NB4 (cell line): ENCODE data around the gene MOB2.

Experiments used
- DNase-seq: peaks from one replicate; pipeline ENCODE4 v3.0.0; 2010; ENCODE audit warnings: low read depth
- H3K4me3 ChIP-seq: one replicate; pipeline ENCODE4 v1.5.1; 2011; ENCODE audit warnings: mild to moderate bottlenecking, low read depth, low read length, moderate library complexity
- MYC ChIP-seq: IDR thresholded peaks from 2 replicates; pipeline ENCODE4 v1.6.1; 2011; ENCODE audit warnings: low read depth, low read length
- POLR2A ChIP-seq: IDR thresholded peaks from 2 replicates; pipeline ENCODE4 v1.6.1; 2011; ENCODE audit warnings: mild to moderate bottlenecking; ENCODE audit not compliant: insufficient read length; ENCODE audit errors: extremely low read depth
- TF ChIP-seq, protein P1 (sequence below): IDR thresholded peaks from 2 replicates; pipeline ENCODE4 v1.6.1; 2011; ENCODE audit warnings: low read depth, low read length
- TF ChIP-seq, protein P2 (sequence below): IDR thresholded peaks from one replicate; pipeline ENCODE4 v1.5.1; 2012; ENCODE audit warnings: low read depth, low read length

Gene MOB2

GRCh38 chr11:1508986-1509385 lies 22.4 kb upstream of the MOB2 start:
- H3K4me3 ChIP-seq = no peak overlapping the region
- TF ChIP-seq POLR2A = no peak
- TF ChIP-seq, protein P1, sequence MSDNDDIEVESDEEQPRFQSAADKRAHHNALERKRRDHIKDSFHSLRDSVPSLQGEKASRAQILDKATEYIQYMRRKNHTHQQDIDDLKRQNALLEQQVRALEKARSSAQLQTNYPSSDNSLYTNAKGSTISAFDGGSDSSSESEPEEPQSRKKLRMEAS = no peak
- no peak for DNase-seq

DNA sequence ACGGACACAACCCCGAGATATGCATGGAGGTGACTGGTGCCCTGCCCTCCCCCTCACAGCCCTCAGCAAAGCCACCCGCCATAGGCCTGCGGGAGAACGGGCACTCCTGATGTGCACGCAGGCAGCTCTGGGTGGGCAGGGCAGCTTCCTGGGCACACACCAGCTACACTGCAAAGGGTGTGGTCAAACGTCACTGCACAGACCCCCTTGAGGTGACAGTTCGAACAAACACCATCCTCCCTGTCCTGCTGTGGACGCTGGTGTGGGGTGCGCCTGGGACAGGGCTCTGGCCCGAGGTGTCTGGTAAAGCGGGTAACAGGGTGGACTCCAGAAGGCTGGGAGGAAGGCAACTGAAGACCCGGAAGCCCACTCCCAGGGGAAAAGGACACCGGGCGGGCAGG lies 21.9 kb upstream of the MOB2 start:
- no peak for DNase-seq
- H3K4me3 ChIP-seq = no peak overlapping the region
- TF ChIP-seq, protein P2, sequence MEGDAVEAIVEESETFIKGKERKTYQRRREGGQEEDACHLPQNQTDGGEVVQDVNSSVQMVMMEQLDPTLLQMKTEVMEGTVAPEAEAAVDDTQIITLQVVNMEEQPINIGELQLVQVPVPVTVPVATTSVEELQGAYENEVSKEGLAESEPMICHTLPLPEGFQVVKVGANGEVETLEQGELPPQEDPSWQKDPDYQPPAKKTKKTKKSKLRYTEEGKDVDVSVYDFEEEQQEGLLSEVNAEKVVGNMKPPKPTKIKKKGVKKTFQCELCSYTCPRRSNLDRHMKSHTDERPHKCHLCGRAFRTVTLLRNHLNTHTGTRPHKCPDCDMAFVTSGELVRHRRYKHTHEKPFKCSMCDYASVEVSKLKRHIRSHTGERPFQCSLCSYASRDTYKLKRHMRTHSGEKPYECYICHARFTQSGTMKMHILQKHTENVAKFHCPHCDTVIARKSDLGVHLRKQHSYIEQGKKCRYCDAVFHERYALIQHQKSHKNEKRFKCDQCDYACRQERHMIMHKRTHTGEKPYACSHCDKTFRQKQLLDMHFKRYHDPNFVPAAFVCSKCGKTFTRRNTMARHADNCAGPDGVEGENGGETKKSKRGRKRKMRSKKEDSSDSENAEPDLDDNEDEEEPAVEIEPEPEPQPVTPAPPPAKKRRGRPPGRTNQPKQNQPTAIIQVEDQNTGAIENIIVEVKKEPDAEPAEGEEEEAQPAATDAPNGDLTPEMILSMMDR = no peak
- TF ChIP-seq, protein P1 = no peak
- TF ChIP-seq MYC (no peak), POLR2A (no peak)

DNA sequence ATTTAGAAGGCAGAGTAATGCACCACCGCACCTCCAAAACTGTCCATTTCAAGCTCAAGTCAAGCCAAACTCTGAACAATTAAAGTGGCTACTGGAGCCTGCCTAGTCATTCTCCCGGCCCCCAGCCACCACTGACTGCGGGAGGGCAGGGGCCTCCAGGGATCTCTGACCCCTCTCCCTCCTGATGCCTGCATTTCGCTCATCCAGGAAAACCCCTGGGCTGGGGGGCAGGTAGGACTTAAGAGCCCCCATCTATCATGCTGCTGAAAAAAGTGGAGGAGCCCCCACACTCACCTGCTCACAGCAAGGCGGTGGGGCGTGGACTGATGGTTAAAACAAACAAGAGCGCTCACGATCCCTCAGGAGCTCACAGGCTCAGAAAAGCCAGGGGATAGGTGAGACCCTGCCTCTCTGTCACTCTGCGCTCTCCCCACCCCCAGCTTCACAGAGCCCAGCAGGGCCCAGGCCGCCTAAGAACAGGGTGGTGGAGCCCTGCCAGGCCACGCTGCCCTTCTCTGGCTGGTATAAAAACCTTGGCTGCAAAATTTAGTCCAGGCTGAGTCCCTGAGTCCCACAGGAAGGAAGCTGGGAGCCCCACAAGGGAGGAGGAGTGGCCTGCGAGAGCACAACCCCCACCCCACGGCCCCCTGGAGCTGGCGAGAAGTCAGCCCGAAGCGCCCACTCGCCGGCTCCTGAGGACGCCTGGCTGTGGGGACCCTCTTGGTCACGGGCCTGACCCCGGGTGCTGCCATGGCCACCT lies 21.0 kb upstream of the MOB2 start:
- no peak for DNase-seq
- TF ChIP-seq, protein P1 = no peak
- no peak for TF ChIP-seq MYC
- TF ChIP-seq, protein P2 = no peak
- no peak for TF ChIP-seq POLR2A
- H3K4me3 ChIP-seq = no peak overlapping the region

DNA sequence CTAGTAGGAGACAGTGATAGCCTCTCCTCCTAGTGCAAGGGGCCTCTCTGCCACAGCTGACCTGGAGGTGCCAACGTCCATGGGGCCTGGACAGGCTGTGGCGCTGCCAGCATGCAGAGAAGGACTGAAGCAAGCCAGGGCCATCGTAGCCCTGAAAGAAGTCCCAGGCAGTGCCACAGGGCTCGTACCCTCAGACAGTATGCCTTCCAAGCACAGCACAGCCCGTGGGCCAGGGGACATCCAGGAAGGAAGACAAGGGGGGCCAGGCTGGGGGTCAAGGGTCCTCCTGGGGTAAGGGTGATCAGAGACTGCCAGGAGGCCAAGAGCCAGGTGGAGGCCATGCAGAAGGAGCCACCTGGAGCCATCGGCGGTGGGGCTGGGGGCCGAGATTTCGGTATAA lies 20.4 kb upstream of the MOB2 start:
- DNase-seq = no peak
- no peak for TF ChIP-seq POLR2A
- TF ChIP-seq, protein P2 = no peak
- H3K4me3 ChIP-seq = no peak overlapping the region

GRCh38 chr11:1505480-1505879 lies 18.9 kb upstream of the MOB2 start:
- DNase-seq = no peak

GRCh38 chr11:1504581-1505290 lies 18.2 kb upstream of the MOB2 start:
- no peak for DNase-seq
- no peak overlapping the region for H3K4me3 ChIP-seq
- TF ChIP-seq MYC = no peak
- TF ChIP-seq, protein P2 = no peak
- TF ChIP-seq, protein P1 = no peak
- no peak for TF ChIP-seq POLR2A

More at GRCh38 chr11:1505480-1505879, 18.9 kb upstream of the MOB2 start:
- no peak overlapping the region for H3K4me3 ChIP-seq
- TF ChIP-seq, protein P1 = no peak
- TF ChIP-seq, protein P2 = peak; percentile 3
